ENCODE measurements around the gene WASF3. TPM values are rescaled to one million over a fixed set of nuclear protein-coding genes. Genes with fewer than 3 reads are reported as not detected.

The WASF3 gene
- total RNA-seq, 2 donors from 2014 or later, result 0.06 to 0.16 TPM

DNA sequence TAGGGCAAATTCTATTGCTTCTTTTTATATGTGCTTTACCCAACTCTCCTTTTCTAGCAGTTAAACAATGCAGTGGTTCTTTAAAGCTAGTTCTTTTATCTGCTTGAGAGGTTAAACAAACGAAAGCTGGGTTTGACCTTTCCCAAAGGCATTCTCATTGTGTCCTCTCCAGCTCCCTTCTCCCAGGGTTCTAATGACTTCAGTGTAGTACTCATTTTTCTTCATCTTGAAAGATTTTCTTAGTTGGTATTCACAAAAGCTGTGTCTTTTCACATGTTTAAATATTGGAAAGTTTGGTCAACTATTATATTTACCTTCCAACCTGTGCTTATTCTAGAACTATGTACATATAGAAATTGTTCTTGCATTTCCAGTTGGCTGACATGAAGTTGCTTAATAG lies 1.5 kb downstream of the WASF3 start:
- H3K27ac Mint-ChIP-seq, result no peak overlapping the region
- H3K36me3 Mint-ChIP-seq (ENCODE audit: low read depth), result no peaks in the 10 kb centered on the region
- H3K27me3 Mint-ChIP-seq, result peaks cover 38% of the 10 kb centered on the region
- H3K4me3 Mint-ChIP-seq, result peak overlapping the region; percentile 51
- no peaks in the 10 kb centered on the region for H3K9me3 Mint-ChIP-seq
- H3K4me1 Mint-ChIP-seq, result no peaks in the 10 kb centered on the region
- ATAC-seq (replicated peaks), result no peak

DNA sequence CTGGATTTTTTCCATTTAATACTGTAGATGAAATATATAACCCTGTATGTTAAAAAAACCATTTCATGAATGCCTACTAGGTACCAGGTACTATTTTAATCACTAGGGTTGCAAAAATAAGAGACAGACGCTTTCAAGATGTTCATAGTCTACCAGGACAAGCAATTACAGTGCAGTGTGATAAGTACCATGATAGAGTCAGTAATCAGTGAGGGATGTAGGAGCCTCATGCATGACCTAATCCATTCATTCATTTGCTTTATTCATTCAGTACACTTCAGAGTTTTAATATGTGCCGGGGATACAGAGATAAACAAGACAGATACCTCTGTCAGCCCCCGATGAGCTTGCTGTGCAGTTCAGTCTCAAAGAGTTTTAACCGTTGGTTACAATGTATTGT lies 3.0 kb downstream of the WASF3 start:
- H3K9me3 Mint-ChIP-seq, result no peaks in the 10 kb centered on the region
- peaks cover 36% of the 10 kb centered on the region for H3K27me3 Mint-ChIP-seq
- ATAC-seq (replicated peaks), result no peak

DNA sequence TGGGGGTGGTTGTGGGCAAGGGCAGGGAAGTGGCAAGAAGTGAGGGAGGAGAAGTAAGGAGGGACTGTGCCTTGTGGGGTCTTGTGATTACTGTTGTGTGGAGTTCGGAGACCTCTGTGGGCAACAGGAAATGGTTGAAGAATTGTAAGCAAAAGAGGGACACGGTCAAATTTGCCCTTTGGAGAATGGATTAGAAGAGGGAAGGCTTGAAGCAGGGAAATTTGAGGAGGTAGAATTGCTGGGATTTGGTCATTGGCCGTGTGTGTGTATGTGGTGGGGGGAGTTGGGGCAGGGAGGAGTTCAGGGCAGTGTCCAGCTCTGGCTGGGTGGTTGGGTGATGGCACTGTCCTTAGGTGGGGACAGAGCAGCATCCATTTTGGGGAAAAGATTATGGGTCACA lies 3.6 kb downstream of the WASF3 start:
- H3K9me3 Mint-ChIP-seq, result no peaks in the 10 kb centered on the region
- peaks cover 30% of the 10 kb centered on the region for H3K27me3 Mint-ChIP-seq
- no peak overlapping the region for H3K27ac Mint-ChIP-seq
- no peak overlapping the region for H3K4me3 Mint-ChIP-seq
- H3K36me3 Mint-ChIP-seq (ENCODE audit: low read depth), result no peaks in the 10 kb centered on the region
- ATAC-seq (replicated peaks), result no peak
- no peaks in the 10 kb centered on the region for H3K4me1 Mint-ChIP-seq

More for the DNA sequence above, 3.0 kb downstream of the WASF3 start:
- no peaks in the 10 kb centered on the region for H3K36me3 Mint-ChIP-seq (ENCODE audit: low read depth)
- H3K4me3 Mint-ChIP-seq, result no peak overlapping the region
- no peak overlapping the region for H3K27ac Mint-ChIP-seq
- no peaks in the 10 kb centered on the region for H3K4me1 Mint-ChIP-seq

DNA sequence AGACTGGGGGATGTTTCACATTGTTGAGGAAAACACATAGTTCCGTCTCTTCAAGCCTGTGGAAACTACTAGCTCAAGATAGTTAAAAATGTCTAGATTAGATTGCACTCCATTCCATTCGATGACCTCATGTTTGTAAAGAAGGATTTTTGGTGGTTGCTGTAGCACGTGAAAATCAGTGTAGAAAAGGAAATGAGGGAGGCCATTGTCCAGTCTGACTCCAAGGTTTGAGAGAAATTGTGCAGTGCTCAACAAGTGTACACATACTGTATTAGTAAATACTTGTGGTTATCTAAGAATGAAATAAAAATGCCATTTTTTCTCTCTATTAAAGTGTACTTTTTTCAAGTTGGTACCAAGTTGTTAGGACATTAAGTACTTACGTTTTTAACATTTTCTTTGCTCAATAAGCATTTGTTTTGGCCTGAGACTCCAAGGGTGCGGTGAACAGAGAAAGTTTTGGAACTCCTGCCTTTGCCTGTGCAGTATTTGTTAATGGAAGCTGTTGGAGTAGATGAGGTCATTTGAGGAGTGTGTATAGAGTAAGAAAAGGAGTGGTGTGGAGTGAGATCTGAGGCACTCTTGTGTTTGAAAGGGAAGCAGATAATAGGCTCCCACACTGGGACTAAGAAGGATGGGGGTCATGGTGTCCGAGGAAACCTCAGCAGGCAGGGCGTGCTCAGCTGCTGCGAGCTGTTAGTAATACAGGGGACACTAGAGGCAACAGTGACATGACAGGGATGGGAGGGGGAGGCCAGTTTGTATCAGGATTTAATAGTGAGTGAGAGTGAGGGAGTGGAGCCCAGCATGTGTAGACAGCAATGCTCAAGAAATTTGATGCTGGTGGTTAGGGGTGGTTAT lies 4.4 kb downstream of the WASF3 start:
- H3K4me3 Mint-ChIP-seq, result no peak overlapping the region
- H3K9me3 Mint-ChIP-seq, result no peaks in the 10 kb centered on the region
- H3K27ac Mint-ChIP-seq, result no peak overlapping the region
- H3K27me3 Mint-ChIP-seq, result peaks cover 30% of the 10 kb centered on the region
- H3K4me1 Mint-ChIP-seq, result no peaks in the 10 kb centered on the region
- ATAC-seq (replicated peaks), result no peak
- H3K36me3 Mint-ChIP-seq (ENCODE audit: low read depth), result no peaks in the 10 kb centered on the region

DNA sequence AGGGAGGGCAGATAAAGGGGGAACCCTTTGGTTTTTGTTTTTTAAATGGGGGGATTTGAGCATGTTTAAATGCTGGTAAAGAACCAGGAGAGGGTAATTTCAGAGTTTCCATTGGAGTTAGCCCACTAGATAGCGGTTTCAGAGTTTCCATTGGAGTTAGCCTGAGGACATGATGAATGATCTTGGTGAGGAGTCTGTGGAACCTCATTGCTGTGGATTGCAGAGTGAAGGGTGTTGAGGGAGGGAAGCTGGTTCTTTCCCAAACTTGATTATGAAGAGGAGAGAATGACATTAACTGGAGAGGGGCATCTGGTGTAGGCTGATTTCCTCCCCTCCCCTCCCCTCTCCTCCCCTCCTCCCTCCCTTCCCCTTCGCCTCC lies 5.0 kb downstream of the WASF3 start:
- no peak overlapping the region for H3K27ac Mint-ChIP-seq
- H3K27me3 Mint-ChIP-seq, result peaks cover 31% of the 10 kb centered on the region
- no peak overlapping the region for H3K4me3 Mint-ChIP-seq
- no peaks in the 10 kb centered on the region for H3K9me3 Mint-ChIP-seq
- no peak for ATAC-seq (replicated peaks)
- H3K4me1 Mint-ChIP-seq, result no peaks in the 10 kb centered on the region
- no peaks in the 10 kb centered on the region for H3K36me3 Mint-ChIP-seq (ENCODE audit: low read depth)

DNA sequence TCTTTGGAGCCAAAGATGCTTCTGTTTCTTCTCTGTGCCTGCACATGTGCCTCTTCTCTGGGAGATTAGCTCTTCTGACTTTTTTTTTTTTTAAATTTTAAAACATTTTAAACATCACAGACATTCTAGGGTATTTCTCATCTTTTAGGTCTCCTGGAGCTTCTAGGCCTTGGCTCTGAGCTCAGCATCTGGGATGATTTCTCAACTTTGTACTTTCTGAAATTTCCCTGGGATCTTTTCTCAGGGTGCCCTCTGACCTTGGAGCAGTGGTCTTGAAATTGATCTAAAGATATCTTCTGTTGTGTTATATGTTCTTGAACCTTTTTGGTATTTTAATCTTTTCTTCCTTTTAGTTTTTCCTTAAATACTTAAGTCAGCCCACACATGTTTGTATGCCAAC lies 6.2 kb downstream of the WASF3 start:
- no peak for ATAC-seq (replicated peaks)
- H3K4me1 Mint-ChIP-seq, result no peaks in the 10 kb centered on the region
- H3K9me3 Mint-ChIP-seq, result no peaks in the 10 kb centered on the region
- H3K36me3 Mint-ChIP-seq (ENCODE audit: low read depth), result no peaks in the 10 kb centered on the region
- peaks cover 35% of the 10 kb centered on the region for H3K27me3 Mint-ChIP-seq
- H3K4me3 Mint-ChIP-seq, result no peak overlapping the region
- no peak overlapping the region for H3K27ac Mint-ChIP-seq

DNA sequence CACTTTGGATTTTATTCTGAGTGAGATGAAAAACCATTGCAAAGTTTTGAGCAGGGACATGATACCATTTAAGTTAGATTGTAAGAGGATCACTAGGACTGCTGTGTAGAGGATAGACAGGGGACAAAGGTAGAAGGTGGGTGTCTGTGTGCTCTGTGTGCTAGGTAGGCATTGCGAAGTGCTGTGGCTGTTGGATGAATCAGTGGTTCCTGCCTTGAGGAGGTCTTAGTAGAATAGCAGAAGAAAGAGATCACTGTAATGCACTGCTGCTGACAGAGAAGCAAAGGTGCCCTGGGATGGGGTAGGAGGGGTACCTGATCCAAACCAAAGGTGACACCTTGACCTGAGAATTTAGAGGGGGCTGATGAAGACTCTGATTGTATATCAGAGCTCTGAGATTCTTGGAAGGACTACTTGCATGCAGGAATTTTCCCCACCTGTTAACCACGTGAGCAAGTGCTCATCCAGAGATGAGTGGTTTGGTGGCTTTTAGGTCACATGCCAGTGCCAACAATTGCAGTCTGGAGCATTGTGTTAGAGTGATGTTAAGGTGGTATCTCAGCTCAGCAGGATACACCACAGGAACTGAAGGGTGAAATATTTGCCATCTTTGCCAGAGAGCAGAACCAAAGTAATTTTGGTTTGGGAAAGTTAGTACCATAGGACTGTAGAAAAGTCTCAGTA lies 10.8 kb downstream of the WASF3 start:
- ATAC-seq (replicated peaks), result no peak
- H3K27me3 Mint-ChIP-seq, result peaks cover 27% of the 10 kb centered on the region
- no peak overlapping the region for H3K27ac Mint-ChIP-seq
- no peaks in the 10 kb centered on the region for H3K36me3 Mint-ChIP-seq (ENCODE audit: low read depth)
- no peaks in the 10 kb centered on the region for H3K4me1 Mint-ChIP-seq
- H3K4me3 Mint-ChIP-seq, result no peak overlapping the region
- H3K9me3 Mint-ChIP-seq, result no peaks in the 10 kb centered on the region

DNA sequence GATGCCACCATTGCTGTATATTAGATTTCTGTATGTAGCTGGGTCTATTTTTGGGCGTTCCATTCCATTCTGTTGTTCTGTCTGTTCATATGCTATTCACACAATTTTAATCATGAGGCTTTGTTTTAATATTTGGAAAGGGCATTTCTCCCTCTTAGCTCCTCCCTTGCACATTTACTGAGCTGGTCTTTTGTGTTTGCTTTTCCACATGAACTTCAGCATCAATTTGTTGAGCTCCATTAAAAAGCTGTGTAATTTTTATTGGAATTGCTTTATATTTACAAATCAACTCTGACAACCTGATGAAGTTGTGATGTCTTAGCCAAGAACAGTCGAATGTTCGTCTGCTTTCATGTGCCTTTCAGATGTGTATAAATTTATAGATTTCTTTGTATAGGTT lies 14.0 kb downstream of the WASF3 start:
- no peak for ATAC-seq (replicated peaks)
- H3K27me3 Mint-ChIP-seq, result peaks cover 16% of the 10 kb centered on the region
- no peaks in the 10 kb centered on the region for H3K36me3 Mint-ChIP-seq (ENCODE audit: low read depth)
- no peak overlapping the region for H3K27ac Mint-ChIP-seq
- H3K4me1 Mint-ChIP-seq, result no peaks in the 10 kb centered on the region
- no peak overlapping the region for H3K4me3 Mint-ChIP-seq
- H3K9me3 Mint-ChIP-seq, result peaks cover 3% of the 10 kb centered on the region

DNA sequence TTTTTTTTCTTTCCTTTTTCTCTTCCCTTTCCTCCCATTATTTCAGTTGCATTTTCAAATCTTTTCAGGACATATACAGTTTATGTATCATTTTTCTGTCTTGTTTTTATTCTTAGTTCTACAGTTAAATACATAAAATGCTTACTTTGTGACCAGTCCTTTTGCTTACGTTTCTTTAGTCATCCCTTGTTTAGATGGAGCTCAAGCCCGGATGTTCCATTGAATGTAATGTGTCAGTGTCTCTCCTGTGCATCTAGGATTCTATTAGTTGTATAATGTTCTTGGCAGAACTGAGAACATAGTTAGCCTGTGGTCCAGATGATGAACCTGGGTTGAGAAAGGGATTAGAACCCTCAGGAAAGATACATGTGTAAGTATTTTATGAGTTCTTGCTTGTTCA lies 17.8 kb downstream of the WASF3 start:
- ATAC-seq (replicated peaks), result no peak
- no peaks in the 10 kb centered on the region for H3K4me1 Mint-ChIP-seq
- H3K36me3 Mint-ChIP-seq (ENCODE audit: low read depth), result no peaks in the 10 kb centered on the region
- no peak overlapping the region for H3K4me3 Mint-ChIP-seq
- peaks cover 5% of the 10 kb centered on the region for H3K27me3 Mint-ChIP-seq
- H3K27ac Mint-ChIP-seq, result no peak overlapping the region
- H3K9me3 Mint-ChIP-seq, result peaks cover 8% of the 10 kb centered on the region

DNA sequence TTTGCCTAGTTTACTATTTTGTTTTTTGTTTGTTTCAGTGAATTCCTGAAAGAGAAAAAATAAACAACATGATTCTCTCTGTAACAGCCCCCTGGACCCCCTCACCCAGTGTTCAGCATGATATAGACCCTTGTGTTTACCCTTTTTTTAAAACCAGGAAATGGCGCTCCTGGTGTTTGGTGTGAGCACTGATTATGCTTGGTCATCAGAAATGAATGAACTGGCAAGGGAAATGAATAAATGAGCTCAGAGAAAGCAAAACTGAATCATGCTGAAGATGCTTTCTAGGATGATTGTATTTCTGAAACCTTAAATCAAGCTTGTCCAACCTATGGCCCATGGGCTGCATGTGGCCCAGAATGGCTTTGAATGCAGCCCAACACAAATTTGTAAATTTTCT lies 22.1 kb downstream of the WASF3 start:
- Mint-ChIP-seq H3K9me3 (peaks cover 8% of the 10 kb centered on the region), H3K27me3 (peaks cover 5% of the 10 kb centered on the region), H3K4me1 (no peaks in the 10 kb centered on the region), H3K36me3 (ENCODE audit: low read depth) (no peaks in the 10 kb centered on the region), H3K27ac (no peak overlapping the region), H3K4me3 (no peak overlapping the region)
- no peak for ATAC-seq (replicated peaks)

DNA sequence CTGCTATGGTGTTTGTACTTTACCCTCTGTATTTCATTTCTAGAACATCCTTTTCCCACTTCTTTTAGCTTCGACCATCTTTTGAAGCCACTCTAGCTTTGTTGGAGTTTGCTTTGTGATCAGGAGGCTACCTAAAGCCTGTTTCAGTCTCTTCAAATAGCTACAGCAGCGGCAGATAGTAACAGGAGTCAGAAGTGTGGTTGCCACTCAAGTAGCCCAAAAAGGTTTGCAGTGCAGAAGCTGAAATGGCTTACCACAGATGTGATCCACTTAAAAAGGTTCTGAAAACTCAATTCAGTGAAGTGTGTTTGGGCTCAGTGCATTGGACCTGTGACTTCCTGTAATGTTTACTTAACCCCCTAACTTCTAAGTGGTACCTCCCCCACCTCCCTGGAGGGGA lies 26.2 kb downstream of the WASF3 start:
- Mint-ChIP-seq H3K27ac (no peak overlapping the region), H3K9me3 (peaks cover under 1% of the 10 kb centered on the region), H3K27me3 (peaks cover 7% of the 10 kb centered on the region), H3K4me1 (no peaks in the 10 kb centered on the region), H3K4me3 (no peak overlapping the region), H3K36me3 (ENCODE audit: low read depth) (no peaks in the 10 kb centered on the region)
- ATAC-seq (replicated peaks), result no peak

DNA sequence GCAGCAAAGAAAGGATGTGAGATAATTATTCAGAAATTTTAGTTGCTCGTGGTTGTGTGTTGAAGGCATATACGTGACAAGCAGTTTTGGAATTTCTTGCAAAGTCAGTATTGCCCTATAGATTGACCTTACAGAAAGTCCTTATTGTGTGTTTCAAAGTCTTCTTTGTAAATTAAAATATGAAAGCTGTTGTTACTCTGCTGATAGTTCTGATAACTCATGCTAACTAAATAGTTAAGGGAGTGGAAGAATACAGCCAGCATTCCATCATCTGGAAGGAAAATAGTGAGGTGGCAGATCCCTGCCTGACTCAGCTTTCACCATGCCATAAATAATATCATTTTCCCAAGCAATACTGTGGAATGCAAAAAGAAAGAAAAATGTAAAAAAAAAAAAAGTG lies 27.2 kb downstream of the WASF3 start:
- H3K4me3 Mint-ChIP-seq, result no peak overlapping the region
- peaks cover 11% of the 10 kb centered on the region for H3K27me3 Mint-ChIP-seq
- no peaks in the 10 kb centered on the region for H3K9me3 Mint-ChIP-seq
- no peaks in the 10 kb centered on the region for H3K4me1 Mint-ChIP-seq
- no peak for ATAC-seq (replicated peaks)
- no peak overlapping the region for H3K27ac Mint-ChIP-seq
- H3K36me3 Mint-ChIP-seq (ENCODE audit: low read depth), result no peaks in the 10 kb centered on the region

DNA sequence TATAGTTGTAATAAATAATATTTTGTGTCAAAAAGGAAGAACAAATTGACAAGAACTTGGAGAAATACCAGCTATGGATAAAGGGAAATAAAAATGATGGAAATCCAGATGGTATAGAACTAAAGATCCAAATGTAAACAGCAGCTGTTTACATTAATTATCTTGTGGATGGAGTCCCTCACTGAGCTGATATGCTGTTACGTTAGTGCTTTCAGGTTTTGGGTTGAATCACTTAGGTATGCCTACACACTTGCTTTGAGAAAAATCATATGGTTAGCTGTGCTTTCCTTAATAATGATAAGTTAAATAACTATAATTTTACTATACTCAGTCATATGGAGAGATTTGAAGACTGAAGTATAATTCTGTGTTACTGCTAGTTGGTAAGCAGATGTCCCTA lies 27.7 kb downstream of the WASF3 start:
- Mint-ChIP-seq H3K9me3 (no peaks in the 10 kb centered on the region), H3K27ac (no peak overlapping the region), H3K27me3 (peaks cover 11% of the 10 kb centered on the region), H3K4me3 (no peak overlapping the region), H3K36me3 (ENCODE audit: low read depth) (no peaks in the 10 kb centered on the region), H3K4me1 (no peaks in the 10 kb centered on the region)
- ATAC-seq (replicated peaks), result no peak

DNA sequence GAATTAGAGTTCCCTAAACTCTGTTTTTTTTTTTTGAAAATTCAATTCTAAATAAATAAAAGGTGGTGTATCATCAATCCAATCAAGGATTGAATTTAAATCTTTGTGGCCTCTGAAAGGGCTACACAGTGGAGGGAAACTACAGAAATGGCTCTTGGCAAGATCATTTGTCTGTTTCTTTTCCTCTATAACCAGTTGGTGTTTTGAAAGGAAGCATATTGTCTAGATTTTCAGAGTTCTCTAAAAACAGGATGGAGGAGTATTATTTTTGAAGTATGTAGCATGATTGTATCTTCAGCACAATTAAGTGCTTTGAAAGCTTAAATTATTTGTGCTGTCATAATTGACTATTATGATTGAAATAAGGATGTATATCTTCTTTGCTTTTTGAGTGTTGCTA lies 29.8 kb downstream of the WASF3 start:
- Mint-ChIP-seq H3K4me3 (no peak overlapping the region), H3K4me1 (no peaks in the 10 kb centered on the region), H3K36me3 (ENCODE audit: low read depth) (no peaks in the 10 kb centered on the region), H3K27me3 (peaks cover 23% of the 10 kb centered on the region), H3K9me3 (no peaks in the 10 kb centered on the region), H3K27ac (no peak overlapping the region)
- ATAC-seq (replicated peaks), result no peak

DNA sequence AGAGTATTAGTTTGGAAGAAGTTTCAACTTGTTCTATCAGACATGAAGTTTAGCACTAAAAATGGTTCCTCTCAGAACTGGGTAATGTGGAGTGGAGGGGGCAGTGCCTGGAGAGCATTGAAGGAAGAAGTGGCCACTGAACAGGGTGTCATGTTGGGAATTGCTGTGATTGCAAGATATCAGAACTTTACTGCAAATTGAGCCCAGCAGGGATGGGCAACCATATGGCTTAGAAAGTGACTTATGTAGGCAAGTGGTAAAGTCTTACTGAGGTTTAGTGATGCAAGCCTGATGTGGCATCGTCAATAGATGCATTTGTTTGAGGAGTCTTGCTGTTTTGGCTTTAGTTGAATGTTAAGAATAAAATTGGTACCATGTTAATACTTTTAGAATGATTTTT lies 31.7 kb downstream of the WASF3 start:
- no peak for ATAC-seq (replicated peaks)
- no peak overlapping the region for H3K27ac Mint-ChIP-seq
- peaks cover 29% of the 10 kb centered on the region for H3K27me3 Mint-ChIP-seq
- H3K9me3 Mint-ChIP-seq, result no peaks in the 10 kb centered on the region
- H3K36me3 Mint-ChIP-seq (ENCODE audit: low read depth), result no peaks in the 10 kb centered on the region
- no peak overlapping the region for H3K4me3 Mint-ChIP-seq
- H3K4me1 Mint-ChIP-seq, result no peaks in the 10 kb centered on the region
